Liver (tissue), 9 donors: Measurements from ENCODE around the gene KLC3. TPM values are rescaled to one million over a fixed set of nuclear protein-coding genes. Genes with fewer than 3 reads are reported as not detected.

ENCODE experiments used
- DNase-seq: peaks from one replicate; pipeline ENCODE4 v3.0.0-alpha.2; 2017; ENCODE audit warnings: low spot score
- H3K27ac ChIP-seq, 2 donors: one replicate each; pipeline ENCODE4 v1.7.0; 2013; ENCODE audit warnings: inconsistent platforms in 2 of 2, low read length in 2 of 2, control low read depth in 1 of 2, low read depth in 1 of 2, mild to moderate bottlenecking in 1 of 2
- H3K27me3 ChIP-seq, 4 donors: one replicate each; pipeline versions ENCODE4 v1.6.1 to v1.7.0; 2013; ENCODE audit warnings: low read length in 3 of 4, inconsistent platforms in 1 of 4, mild to moderate bottlenecking in 1 of 4, moderate library complexity in 1 of 4; ENCODE audit not compliant: control insufficient read depth in 4 of 4, insufficient read depth in 4 of 4
- H3K36me3 ChIP-seq, 4 donors: one replicate each; pipeline versions ENCODE4 v1.6.1 to v1.7.0; 2013; ENCODE audit warnings: low read length in 3 of 4, mild to moderate bottlenecking in 3 of 4, low read depth in 1 of 4, moderate library complexity in 1 of 4; ENCODE audit not compliant: control insufficient read depth in 4 of 4, insufficient read depth in 3 of 4
- H3K4me1 ChIP-seq, 4 donors: one replicate each; pipeline versions ENCODE4 v1.6.1 to v1.7.0; 2013; ENCODE audit warnings: low read length in 3 of 4, mild to moderate bottlenecking in 3 of 4, moderate library complexity in 1 of 4; ENCODE audit not compliant: control insufficient read depth in 4 of 4, insufficient read depth in 4 of 4
- H3K4me3 ChIP-seq, 3 donors: one replicate each; pipeline versions ENCODE4 v1.6.1 to v1.7.0; 2013; ENCODE audit warnings: low read length in 3 of 3, control low read depth in 1 of 3, low read depth in 1 of 3, mild to moderate bottlenecking in 1 of 3
- H3K9ac ChIP-seq, 2 donors: one replicate each; pipeline ENCODE4 v1.7.0; 2013; ENCODE audit warnings: low read length in 2 of 2, mild to moderate bottlenecking in 2 of 2, moderate library complexity in 2 of 2, control low read depth in 1 of 2, low read depth in 1 of 2
- H3K9me3 ChIP-seq, 4 donors: one replicate each; pipeline versions ENCODE4 v1.6.1 to v1.7.0; 2013; ENCODE audit warnings: low read length in 3 of 4; ENCODE audit not compliant: control insufficient read depth in 4 of 4
- CTCF ChIP-seq: fragments of 150-350 bp; IDR thresholded peaks from 2 replicates; pipeline ENCODE4 v1.5.1; 2017; ENCODE audit warnings: improper control_type of control experiment, low read depth, low read length; ENCODE audit not compliant: missing input control
- EGR1 ChIP-seq, 2 donors: IDR thresholded peaks; 2 replicates each; pipeline ENCODE4 v1.6.1; 2016 to 2018; ENCODE audit warnings: antibody characterized with exemption in 2 of 2, low read depth in 2 of 2
- FOXA1 ChIP-seq: IDR thresholded peaks from 2 replicates; pipeline ENCODE4 v1.6.1; 2016; ENCODE audit warnings: antibody characterized with exemption
- FOXA2 ChIP-seq: IDR thresholded peaks from 2 replicates; pipeline ENCODE4 v1.6.1; 2016; ENCODE audit warnings: antibody characterized with exemption
- GABPA ChIP-seq, 2 donors: IDR thresholded peaks in 1 of 2; conservative IDR thresholded peaks in 1 of 2; 2 replicates each; pipeline ENCODE4 v1.6.1; 2016; ENCODE audit warnings: antibody characterized with exemption in 2 of 2, mild to moderate bottlenecking in 1 of 2, moderate library complexity in 1 of 2
- HNF4A ChIP-seq, 2 donors: conservative IDR thresholded peaks; 2 replicates each; pipeline ENCODE4 v1.6.1; 2016; ENCODE audit warnings: antibody characterized with exemption in 2 of 2, mild to moderate bottlenecking in 2 of 2
- HNF4G ChIP-seq: IDR thresholded peaks from 2 replicates; pipeline ENCODE4 v1.6.1; 2016; ENCODE audit warnings: antibody characterized with exemption
- JUND ChIP-seq, 2 donors: IDR thresholded peaks; 2 replicates each; pipeline ENCODE4 v1.6.1; 2016; ENCODE audit warnings: antibody characterized with exemption in 2 of 2
- NR2F2 ChIP-seq: IDR thresholded peaks from 2 replicates; pipeline ENCODE4 v1.6.1; 2016; ENCODE audit warnings: antibody characterized with exemption
- RAD21 ChIP-seq, 2 donors: IDR thresholded peaks; 2 replicates each; pipeline ENCODE4 v1.6.1; 2016; ENCODE audit warnings: antibody characterized with exemption in 2 of 2, mild to moderate bottlenecking in 2 of 2
- RXRA ChIP-seq, 2 donors: IDR thresholded peaks; 2 replicates each; pipeline ENCODE4 v1.6.1; 2017 to 2018; ENCODE audit warnings: antibody characterized with exemption in 2 of 2, mild to moderate bottlenecking in 1 of 2
- SP1 ChIP-seq: IDR thresholded peaks from 2 replicates; pipeline ENCODE4 v1.6.1; 2018; ENCODE audit warnings: antibody characterized with exemption, mild to moderate bottlenecking
- TAF1 ChIP-seq: conservative IDR thresholded peaks from 2 replicates; pipeline ENCODE4 v1.6.1; 2016; ENCODE audit warnings: antibody characterized with exemption, mild to moderate bottlenecking
- YY1 ChIP-seq: IDR thresholded peaks from 2 replicates; pipeline ENCODE4 v1.6.1; 2016; ENCODE audit warnings: antibody characterized with exemption, mild to moderate bottlenecking
- WGBS: extraction: QIAGEN DNeasy Blood & Tissue Kit; methylation state at CpG from one replicate; pipeline ENCODE4 v1.1.7; 2013; 5-methylcytosine and 5-hydroxymethylcytosine counted together
- polyA plus RNA-seq, 2 donors: library from polyadenylated mRNA; stranded (reverse) in 1 of 2; unstranded in 1 of 2; fragments of 200-250 nt in 1 of 2; fragments of >200 nt in 1 of 2; fragmentation: Nextera tagmentation in 1 of 2; extraction: Ambion mirVana in 1 of 2; gene quantifications; one replicate each; pipeline versions ENCODE4 v1.2.1 to v1.2.3, GENCODE V29; 2013 to 2015
- total RNA-seq, 2 donors: library from RNA; depleted of rRNA; stranded (reverse); fragments of >200 nt; gene quantifications; one replicate each; pipeline ENCODE4 v1.2.3, GENCODE V29; 2014
- TF ChIP-seq, protein P1 (sequence below): IDR thresholded peaks from 2 replicates; pipeline ENCODE4 v1.6.1; 2016; ENCODE audit warnings: antibody characterized with exemption
- TF ChIP-seq, protein P2 (sequence below): IDR thresholded peaks from 2 replicates; pipeline ENCODE4 v1.6.1; 2016; ENCODE audit warnings: antibody characterized with exemption
- TF ChIP-seq, protein P3 (sequence below): IDR thresholded peaks from 2 replicates; pipeline ENCODE4 v1.6.1; 2016; ENCODE audit warnings: antibody characterized with exemption
- donor health status: healthy.
- donor health status: healthy.
- donor health status: healthy.
- donor health status: healthy.
- donor health status: healthy.

Gene KLC3
- total and polyA plus RNA-seq, 4 donors, result 0.08 to 1.3 (median 0.08) TPM; not detected in 1

- Histone ChIP-seq H3K4me3 (no peak overlapping the region), H3K9me3 (no peaks in the 10 kb centered on the region), H3K27ac (no peak overlapping the region), H3K36me3 (peaks cover 0 to 18% (median 4%) of the 10 kb centered on the region in 4 donors), H3K4me1 (peaks cover 0 to 47% (median 34%) of the 10 kb centered on the region in 4 donors), H3K27me3 (no peaks in the 10 kb centered on the region), H3K9ac (no peak overlapping the region)
- DNase-seq, result no peak
- TF ChIP-seq JUND (IDR thresholded peaks at IDR 0.05) (no peak), NR2F2 (no peak), FOXA1 (no peak), HNF4A (conservative IDR thresholded peaks at IDR 0.05) (no peak), HNF4G (no peak), RXRA (IDR thresholded peaks at IDR 0.05) (no peak), TAF1 (no peak), YY1 (no peak), EGR1 (IDR thresholded peaks at IDR 0.05; ENCODE audit: low read depth in 2 of 2) (no peak), RAD21 (IDR thresholded peaks at IDR 0.05) (no peak), SP1 (no peak)
- TF ChIP-seq, protein P1, sequence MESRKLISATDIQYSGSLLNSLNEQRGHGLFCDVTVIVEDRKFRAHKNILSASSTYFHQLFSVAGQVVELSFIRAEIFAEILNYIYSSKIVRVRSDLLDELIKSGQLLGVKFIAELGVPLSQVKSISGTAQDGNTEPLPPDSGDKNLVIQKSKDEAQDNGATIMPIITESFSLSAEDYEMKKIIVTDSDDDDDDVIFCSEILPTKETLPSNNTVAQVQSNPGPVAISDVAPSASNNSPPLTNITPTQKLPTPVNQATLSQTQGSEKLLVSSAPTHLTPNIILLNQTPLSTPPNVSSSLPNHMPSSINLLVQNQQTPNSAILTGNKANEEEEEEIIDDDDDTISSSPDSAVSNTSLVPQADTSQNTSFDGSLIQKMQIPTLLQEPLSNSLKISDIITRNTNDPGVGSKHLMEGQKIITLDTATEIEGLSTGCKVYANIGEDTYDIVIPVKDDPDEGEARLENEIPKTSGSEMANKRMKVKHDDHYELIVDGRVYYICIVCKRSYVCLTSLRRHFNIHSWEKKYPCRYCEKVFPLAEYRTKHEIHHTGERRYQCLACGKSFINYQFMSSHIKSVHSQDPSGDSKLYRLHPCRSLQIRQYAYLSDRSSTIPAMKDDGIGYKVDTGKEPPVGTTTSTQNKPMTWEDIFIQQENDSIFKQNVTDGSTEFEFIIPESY, result no peak
- TF ChIP-seq, protein P2, sequence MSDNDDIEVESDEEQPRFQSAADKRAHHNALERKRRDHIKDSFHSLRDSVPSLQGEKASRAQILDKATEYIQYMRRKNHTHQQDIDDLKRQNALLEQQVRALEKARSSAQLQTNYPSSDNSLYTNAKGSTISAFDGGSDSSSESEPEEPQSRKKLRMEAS, result no peak
- 97% methylated on average over 18 of the region's 18 CpGs for WGBS
Measured at GRCh38 chr19:45297674-45298073, 42.9 kb upstream of the KLC3 start.

DNA sequence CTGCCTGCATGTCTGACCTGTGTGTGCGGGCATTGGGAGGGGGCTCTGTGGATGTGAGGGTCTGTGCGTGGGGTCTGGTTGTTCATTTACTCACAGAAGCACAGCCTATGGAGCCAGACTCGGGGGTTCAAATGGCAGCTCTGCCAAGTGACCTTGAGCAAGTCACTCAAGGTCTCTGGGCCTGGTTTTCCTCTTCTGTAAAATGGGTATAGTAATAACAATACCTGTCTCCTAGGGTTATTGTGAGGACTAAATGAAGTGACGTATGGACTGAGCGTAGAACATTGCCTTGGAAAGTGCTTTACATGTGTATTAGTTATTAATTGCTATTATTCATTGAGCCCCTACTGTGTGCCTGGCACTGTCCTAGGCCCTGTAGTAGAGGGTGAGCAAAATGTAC is 42.3 kb upstream of the KLC3 start:
- no peaks in the 10 kb centered on the region for H3K9me3 ChIP-seq
- H3K27me3 ChIP-seq, result no peaks in the 10 kb centered on the region
- no peak for DNase-seq
- TF ChIP-seq GABPA (IDR thresholded peaks at IDR 0.05 in 1 of 2, conservative IDR thresholded peaks at IDR 0.05 in 1 of 2), result no peak
- TF ChIP-seq FOXA1, result no peak
- no peak for TF ChIP-seq RXRA (IDR thresholded peaks at IDR 0.05)
- TF ChIP-seq TAF1, result no peak
- TF ChIP-seq FOXA2, result no peak
- no peak for TF ChIP-seq HNF4A (conservative IDR thresholded peaks at IDR 0.05)
- TF ChIP-seq SP1, result no peak
- no peak for TF ChIP-seq HNF4G
- no peak for TF ChIP-seq JUND (IDR thresholded peaks at IDR 0.05)
- H3K4me3 ChIP-seq, result no peak overlapping the region
- H3K27ac ChIP-seq, result no peak overlapping the region
- peaks cover 0 to 41% (median 28%) of the 10 kb centered on the region in 4 donors for H3K4me1 ChIP-seq
- peaks cover 0 to 20% (median 4%) of the 10 kb centered on the region in 4 donors for H3K36me3 ChIP-seq
- 96% methylated on average over 5 of the region's 5 CpGs for WGBS
- no peak overlapping the region for H3K9ac ChIP-seq

GRCh38 chr19:45299719-45300118 is 40.8 kb upstream of the KLC3 start:
- peaks cover 1 to 28% (median 17%) of the 10 kb centered on the region in 4 donors for H3K4me1 ChIP-seq
- DNase-seq, result no peak
- WGBS, result 96% methylated on average over 6 of the region's 6 CpGs
- H3K9me3 ChIP-seq, result no peaks in the 10 kb centered on the region
- no peak overlapping the region for H3K4me3 ChIP-seq
- no peak overlapping the region for H3K9ac ChIP-seq
- no peaks in the 10 kb centered on the region for H3K27me3 ChIP-seq
- peaks cover 0 to 20% (median 5%) of the 10 kb centered on the region in 4 donors for H3K36me3 ChIP-seq
- no peak overlapping the region for H3K27ac ChIP-seq
- TF ChIP-seq JUND (IDR thresholded peaks at IDR 0.05) (no peak), EGR1 (IDR thresholded peaks at IDR 0.05; ENCODE audit: low read depth in 2 of 2) (no peak), RXRA (IDR thresholded peaks at IDR 0.05) (no peak), FOXA2 (no peak), YY1 (no peak), SP1 (no peak), CTCF (no peak)
- TF ChIP-seq, protein P1, result no peak
- TF ChIP-seq, protein P3, sequence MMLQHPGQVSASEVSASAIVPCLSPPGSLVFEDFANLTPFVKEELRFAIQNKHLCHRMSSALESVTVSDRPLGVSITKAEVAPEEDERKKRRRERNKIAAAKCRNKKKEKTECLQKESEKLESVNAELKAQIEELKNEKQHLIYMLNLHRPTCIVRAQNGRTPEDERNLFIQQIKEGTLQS, result no peak
